Measurements from ENCODE around the gene TRMT1L. TPM values are rescaled to one million over a fixed set of nuclear protein-coding genes. Genes with fewer than 3 reads are reported as not detected.

TRMT1L gene
- total RNA-seq, 2 donors from 2014 or later = 19.8 to 35.7 TPM

GRCh38 chr1:185077374-185077773 is 79.4 kb downstream of the TRMT1L start:
- WGBS = 63% methylated on average over 4 of the region's 4 CpGs
- Histone ChIP-seq H3K9me3 (no peaks in the 10 kb centered on the region), H3K36me3 (no peaks in the 10 kb centered on the region), H3K4me3 (no peak overlapping the region), H3K4me1 (replicated peaks) (no peaks in the 10 kb centered on the region), H3K27ac (no peak overlapping the region), H3K27me3 (replicated peaks; ENCODE audit: insufficient read depth) (no peaks in the 10 kb centered on the region)
- DNase-seq (ENCODE audit: low spot score) = no peak
- TF ChIP-seq POLR2A (IDR thresholded peaks at IDR 0.05) (no peak), POLR2AphosphoS5 (IDR thresholded peaks at IDR 0.05) (no peak), CTCF (IDR thresholded peaks at IDR 0.05) (no peak)
- intact Hi-C loops (cut with DNase I) = no loop called here

GRCh38 chr1:185075476-185075875 is 81.3 kb downstream of the TRMT1L start:
- intact Hi-C loops (cut with DNase I) = no loop called here
- no peaks in the 10 kb centered on the region for H3K36me3 ChIP-seq
- WGBS = 94% methylated on average over 3 of the region's 3 CpGs
- no peak overlapping the region for H3K4me3 ChIP-seq
- no peaks in the 10 kb centered on the region for H3K27me3 ChIP-seq (replicated peaks; ENCODE audit: insufficient read depth)
- H3K9me3 ChIP-seq = no peaks in the 10 kb centered on the region
- H3K4me1 ChIP-seq (replicated peaks) = no peaks in the 10 kb centered on the region
- TF ChIP-seq CTCF (IDR thresholded peaks at IDR 0.05) (no peak), POLR2A (IDR thresholded peaks at IDR 0.05) (no peak), POLR2AphosphoS5 (IDR thresholded peaks at IDR 0.05) (no peak)
- H3K27ac ChIP-seq = no peak overlapping the region
- DNase-seq (ENCODE audit: low spot score) = no peak

DNA sequence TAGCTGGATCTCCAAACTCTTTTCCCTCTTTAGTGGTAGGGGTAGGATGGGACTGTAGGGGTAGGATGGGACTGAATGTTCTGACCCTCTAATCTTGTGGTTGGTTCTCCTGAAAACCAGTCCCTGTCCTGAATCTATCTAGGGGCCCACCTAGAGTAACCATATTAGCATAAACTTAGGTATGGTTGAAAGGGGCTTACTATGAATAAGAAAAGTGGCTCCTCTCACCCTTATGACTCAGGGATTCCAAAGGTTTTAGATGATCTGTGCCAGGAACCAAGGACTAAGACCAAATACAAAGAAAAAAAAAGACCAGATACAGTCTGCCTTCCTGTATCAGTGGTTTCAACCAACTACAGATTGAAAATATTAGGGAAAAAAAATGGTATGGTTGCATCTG is 82.4 kb downstream of the TRMT1L start:
- intact Hi-C loops (cut with DNase I) = no loop called here
- TF ChIP-seq CTCF (IDR thresholded peaks at IDR 0.05) (no peak), POLR2A (IDR thresholded peaks at IDR 0.05) (no peak), POLR2AphosphoS5 (IDR thresholded peaks at IDR 0.05) (no peak)
- Histone ChIP-seq H3K9me3 (no peaks in the 10 kb centered on the region), H3K4me3 (no peak overlapping the region), H3K27me3 (replicated peaks; ENCODE audit: insufficient read depth) (no peaks in the 10 kb centered on the region), H3K36me3 (no peaks in the 10 kb centered on the region), H3K4me1 (replicated peaks) (no peaks in the 10 kb centered on the region), H3K27ac (no peak overlapping the region)
- DNase-seq (ENCODE audit: low spot score) = no peak

DNA sequence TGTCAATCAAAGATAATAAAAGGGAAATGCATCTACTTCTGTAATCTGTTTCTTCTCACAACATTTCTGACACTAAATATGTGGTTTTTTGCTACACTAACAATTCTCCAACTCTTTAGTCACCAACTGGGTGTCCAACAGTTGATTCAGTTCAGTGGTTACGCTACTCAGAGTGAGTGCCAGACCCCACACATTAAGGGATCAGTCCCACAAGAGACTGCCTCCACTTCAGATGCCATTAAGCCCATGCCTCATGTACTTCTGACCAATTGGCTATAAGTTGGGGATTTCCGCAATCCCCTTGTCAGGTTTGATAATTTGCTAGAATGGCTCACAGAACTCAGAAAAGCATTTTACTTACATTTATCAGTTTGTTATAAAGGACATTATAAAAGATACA is 83.0 kb downstream of the TRMT1L start:
- 100% methylated on average over 2 of the region's 2 CpGs for WGBS
- Histone ChIP-seq H3K4me3 (no peak overlapping the region), H3K4me1 (replicated peaks) (no peaks in the 10 kb centered on the region), H3K36me3 (no peaks in the 10 kb centered on the region), H3K9me3 (no peaks in the 10 kb centered on the region), H3K27me3 (replicated peaks; ENCODE audit: insufficient read depth) (no peaks in the 10 kb centered on the region), H3K27ac (no peak overlapping the region)
- no peak for DNase-seq (ENCODE audit: low spot score)
- TF ChIP-seq POLR2A (IDR thresholded peaks at IDR 0.05) (no peak), POLR2AphosphoS5 (IDR thresholded peaks at IDR 0.05) (no peak), CTCF (IDR thresholded peaks at IDR 0.05) (no peak)
- intact Hi-C loops (cut with DNase I) = no loop called here

- H3K4me1 ChIP-seq (replicated peaks) = no peaks in the 10 kb centered on the region
- H3K9me3 ChIP-seq = no peaks in the 10 kb centered on the region
- TF ChIP-seq POLR2A (IDR thresholded peaks at IDR 0.05) = no peak
- no peak for TF ChIP-seq CTCF (IDR thresholded peaks at IDR 0.05)
- no peak for TF ChIP-seq POLR2AphosphoS5 (IDR thresholded peaks at IDR 0.05)
- H3K36me3 ChIP-seq = no peaks in the 10 kb centered on the region
- no peak for DNase-seq (ENCODE audit: low spot score)
- intact Hi-C loops (cut with DNase I) = no loop called here
- no peaks in the 10 kb centered on the region for H3K27me3 ChIP-seq (replicated peaks; ENCODE audit: insufficient read depth)
- no peak overlapping the region for H3K27ac ChIP-seq
- H3K4me3 ChIP-seq = no peak overlapping the region
Observed at GRCh38 chr1:185070051-185070450, 86.7 kb downstream of the TRMT1L start.
